HepG2 (cell line): Measurements from ENCODE around the gene FGA.

Experiments
- ATF3 ChIP-seq: sonication (generic); formaldehyde crosslinking; IDR thresholded peaks from 2 replicates; pipeline ENCODE4 v1.4.0; 2020; ENCODE audit warnings: missing genetic modification reagents
- CREB1 ChIP-seq, 2 experiments: fragments of 450-650 bp in 1 of 2; IDR thresholded peaks; 2 replicates each; pipeline ENCODE4 v1.6.1; 2016 to 2017; ENCODE audit warnings: control low read depth in 1 of 2, mild to moderate bottlenecking in 1 of 2, missing compliant biosample characterization in 1 of 2, missing genetic modification characterization in 1 of 2
- ESRRA ChIP-seq: sonication (generic); formaldehyde crosslinking; IDR thresholded peaks from 2 replicates; pipeline ENCODE4 v1.5.1; 2020; ENCODE audit warnings: mild to moderate bottlenecking, low read depth, missing genetic modification reagents
- TEAD2 ChIP-seq: sonication (generic); formaldehyde crosslinking; IDR thresholded peaks from 2 replicates; pipeline ENCODE4 v1.9.0; 2021; ENCODE audit warnings: missing genetic modification reagents

GRCh38 chr4:154611833-154612232, 21.3 kb upstream of the FGA start:
- TF ChIP-seq CREB1 (IDR thresholded peaks at IDR 0.05) (no peak), CREB1 (CRISPR knock-in tag; IDR thresholded peaks at IDR 0.05) (no peak), ESRRA (no peak), TEAD2 (CRISPR knock-in tag) (no peak), ATF3 (CRISPR knock-in tag) (no peak)
